ENCODE data around the gene SLX9. TPM values are rescaled to one million over a fixed set of nuclear protein-coding genes. Genes with fewer than 3 reads are reported as not detected.

The SLX9 gene
- total RNA-seq, 2 experiments from 2014 or later = 42.4 to 47.0 TPM

GRCh38 chr21:44986471-44987291, 46.9 kb downstream of the SLX9 start:
- no peaks in the 10 kb centered on the region for H3K4me1 Mint-ChIP-seq
- H3K27ac Mint-ChIP-seq = no peak overlapping the region
- H3K36me3 Mint-ChIP-seq (ENCODE audit: low read depth) = no peaks in the 10 kb centered on the region
- CTCF ChIA-PET = no interaction called here
- DNase-seq = no peak
- no peaks in the 10 kb centered on the region for H3K9me3 Mint-ChIP-seq
- H3K4me3 Mint-ChIP-seq = no peak overlapping the region
- POLR2A ChIA-PET = no interaction called here
- no peaks in the 10 kb centered on the region for H3K27me3 Mint-ChIP-seq

DNA sequence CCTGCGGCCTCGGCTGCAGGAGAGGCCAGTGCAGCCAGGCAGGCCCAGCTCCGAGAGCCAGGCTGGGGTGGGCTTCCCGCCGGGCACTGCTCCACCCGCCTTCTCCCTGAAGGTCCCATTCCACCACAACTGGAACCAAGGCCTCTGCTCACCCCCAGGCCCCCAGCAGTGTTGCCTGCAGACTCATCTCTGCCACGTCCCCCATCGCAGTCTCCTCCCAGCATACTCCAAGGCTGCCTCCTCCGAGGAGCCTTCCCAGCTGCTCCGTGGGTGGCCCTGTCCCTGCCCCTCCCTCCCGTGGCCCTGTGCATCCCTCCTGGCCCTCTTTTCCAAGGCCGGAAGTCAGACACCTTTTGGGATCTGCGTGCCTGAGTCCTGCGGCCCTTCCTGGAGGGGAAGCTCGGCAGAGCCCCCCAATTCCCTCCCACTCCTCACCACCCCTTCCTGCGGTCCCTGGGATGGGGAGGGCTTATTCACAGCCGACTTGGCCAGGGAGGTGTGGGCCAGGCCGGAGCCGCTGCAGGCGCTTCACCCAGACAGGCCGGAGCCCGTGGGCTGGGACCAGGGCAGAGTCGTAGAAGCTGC, 47.6 kb downstream of the SLX9 start:
- Mint-ChIP-seq H3K4me3 (no peak overlapping the region), H3K4me1 (no peaks in the 10 kb centered on the region)
- CTCF ChIA-PET = no interaction called here

DNA sequence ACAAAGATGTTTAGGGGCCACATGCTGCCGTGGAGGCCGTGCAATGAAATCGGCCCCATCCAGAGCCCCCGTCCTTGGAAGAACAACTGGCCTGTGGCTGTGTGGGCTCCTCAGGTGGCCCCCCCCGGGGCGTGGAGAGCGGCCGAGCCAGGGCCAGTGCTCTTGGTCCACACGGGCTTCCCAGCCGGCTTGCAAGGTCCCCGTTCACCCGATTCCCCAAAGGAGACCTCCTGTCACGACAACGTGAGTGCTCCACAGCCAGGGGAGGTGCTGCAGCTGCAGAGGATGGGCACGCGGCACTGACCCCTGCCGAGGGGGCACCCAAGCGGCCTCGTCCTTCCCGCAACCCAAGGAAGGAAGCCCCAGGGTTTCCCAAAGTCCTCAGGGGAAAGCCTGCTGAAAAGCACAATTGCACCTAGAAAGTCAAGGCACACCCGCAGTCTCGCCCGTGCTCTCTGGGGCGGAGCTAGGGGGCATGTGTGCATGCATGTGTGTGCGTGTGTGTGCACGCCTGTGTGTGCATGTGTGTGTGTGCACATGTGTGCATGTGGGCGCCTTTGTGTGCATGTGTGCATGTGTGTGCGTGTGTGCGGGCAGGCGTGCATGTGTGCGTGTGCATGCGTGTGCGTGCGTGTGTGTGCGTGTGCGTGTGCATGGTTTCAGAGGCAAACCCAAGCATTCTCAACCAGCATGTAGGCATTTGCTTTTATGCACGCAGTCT, 48.2 kb downstream of the SLX9 start:
- ChIA-PET POLR2A (no interaction called here), CTCF (no interaction called here)
- no peaks in the 10 kb centered on the region for H3K9me3 Mint-ChIP-seq
- no peak overlapping the region for H3K4me3 Mint-ChIP-seq
- no peaks in the 10 kb centered on the region for H3K4me1 Mint-ChIP-seq
- H3K27ac Mint-ChIP-seq = no peak overlapping the region
- no peaks in the 10 kb centered on the region for H3K27me3 Mint-ChIP-seq
- DNase-seq = no peak
- no peaks in the 10 kb centered on the region for H3K36me3 Mint-ChIP-seq (ENCODE audit: low read depth)

More for the DNA sequence above, 47.6 kb downstream of the SLX9 start:
- DNase-seq = no peak
- Mint-ChIP-seq H3K36me3 (ENCODE audit: low read depth) (no peaks in the 10 kb centered on the region), H3K9me3 (no peaks in the 10 kb centered on the region), H3K27me3 (no peaks in the 10 kb centered on the region), H3K27ac (no peak overlapping the region)
- POLR2A ChIA-PET = no interaction called here

- POLR2A ChIA-PET = no interaction called here
- Mint-ChIP-seq H3K27me3 (no peaks in the 10 kb centered on the region), H3K9me3 (no peaks in the 10 kb centered on the region), H3K27ac (no peak overlapping the region), H3K4me1 (no peaks in the 10 kb centered on the region), H3K4me3 (no peak overlapping the region), H3K36me3 (ENCODE audit: low read depth) (no peaks in the 10 kb centered on the region)
- CTCF ChIA-PET = no interaction called here
- DNase-seq = no peak
Measured at GRCh38 chr21:44988607-44989536, 49.0 kb downstream of the SLX9 start.

- no peak for DNase-seq
- H3K4me1 Mint-ChIP-seq = no peaks in the 10 kb centered on the region
- CTCF ChIA-PET = no interaction called here
- no peaks in the 10 kb centered on the region for H3K36me3 Mint-ChIP-seq (ENCODE audit: low read depth)
- no peaks in the 10 kb centered on the region for H3K9me3 Mint-ChIP-seq
- H3K27ac Mint-ChIP-seq = no peak overlapping the region
- H3K4me3 Mint-ChIP-seq = no peak overlapping the region
- POLR2A ChIA-PET = no interaction called here
- H3K27me3 Mint-ChIP-seq = no peaks in the 10 kb centered on the region
Measured at GRCh38 chr21:44989537-44989886, 49.7 kb downstream of the SLX9 start.

DNA sequence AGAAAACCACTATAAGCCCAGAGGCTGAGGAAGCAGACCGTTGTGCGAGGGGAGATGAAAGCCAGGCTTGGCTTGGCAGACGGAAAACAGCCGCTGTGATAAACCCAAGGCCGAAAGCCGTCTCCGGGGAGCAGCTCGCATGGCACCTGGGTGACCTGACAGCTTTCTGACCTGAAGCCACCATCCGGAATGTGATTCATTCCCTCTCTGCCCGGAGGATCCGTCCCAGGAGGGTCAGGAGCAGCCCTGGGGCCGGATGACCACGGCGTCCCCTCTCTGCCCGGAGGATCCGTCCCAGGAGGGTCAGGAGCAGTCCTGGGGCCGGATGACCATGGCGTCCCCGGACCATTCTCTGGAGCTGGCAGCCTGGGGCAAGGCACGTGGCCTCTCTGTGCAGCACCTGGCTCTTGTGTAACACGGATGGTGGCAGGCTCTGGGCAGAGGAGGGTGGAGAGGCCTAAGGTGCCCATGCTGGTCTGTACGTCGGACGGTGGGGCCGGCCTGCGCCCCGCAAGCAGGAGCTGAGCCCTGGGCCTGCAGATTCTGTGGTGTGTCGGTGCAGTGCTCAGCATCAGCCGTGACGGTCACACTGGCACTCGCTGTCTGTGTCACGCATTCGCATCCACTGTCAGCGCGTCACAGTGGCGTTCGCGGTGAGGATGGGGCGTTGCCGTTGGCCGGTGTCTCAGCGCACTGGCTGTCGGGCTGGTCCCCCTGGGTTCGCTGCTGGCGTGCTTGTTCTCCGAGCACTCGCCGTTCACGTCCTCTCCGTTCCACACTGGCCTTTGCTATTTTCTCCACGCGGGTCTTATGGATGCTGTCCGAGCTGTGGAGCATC, 50.3 kb downstream of the SLX9 start:
- Mint-ChIP-seq H3K36me3 (ENCODE audit: low read depth) (no peaks in the 10 kb centered on the region), H3K9me3 (no peaks in the 10 kb centered on the region), H3K27ac (no peak overlapping the region), H3K27me3 (no peaks in the 10 kb centered on the region), H3K4me1 (no peaks in the 10 kb centered on the region), H3K4me3 (no peak overlapping the region)
- ChIA-PET POLR2A (no interaction called here), CTCF (no interaction called here)
- DNase-seq = no peak

DNA sequence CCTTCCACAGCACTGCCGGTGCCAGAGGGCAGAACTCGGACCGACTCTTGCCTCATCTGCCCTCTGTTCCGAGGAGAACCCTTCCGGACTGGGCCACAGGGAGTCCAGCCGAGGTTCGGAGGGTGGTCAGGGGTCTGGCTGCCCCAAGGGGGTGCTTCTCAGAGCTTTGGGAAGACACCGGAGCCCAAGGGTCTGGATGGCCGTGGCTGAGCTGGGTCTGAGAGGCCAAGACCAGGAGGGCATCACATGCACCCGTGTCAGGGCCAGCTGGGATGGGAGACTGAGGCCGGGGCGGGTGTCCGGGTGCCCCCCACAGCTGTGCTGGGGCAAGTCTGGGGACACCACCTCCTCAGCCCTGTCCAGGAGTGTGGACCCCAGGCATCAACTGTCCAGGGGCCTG, 51.1 kb downstream of the SLX9 start:
- no peak for DNase-seq
- CTCF ChIA-PET = no interaction called here
- Mint-ChIP-seq H3K4me1 (no peaks in the 10 kb centered on the region), H3K27ac (no peak overlapping the region), H3K4me3 (no peak overlapping the region), H3K9me3 (no peaks in the 10 kb centered on the region), H3K36me3 (ENCODE audit: low read depth) (no peaks in the 10 kb centered on the region), H3K27me3 (no peaks in the 10 kb centered on the region)
- POLR2A ChIA-PET = interaction anchor here (0.6 kb wide), 1 partner anchor 60 kb away, joined by 3 read pairs; no protein-coding TSS in a partner anchor

DNA sequence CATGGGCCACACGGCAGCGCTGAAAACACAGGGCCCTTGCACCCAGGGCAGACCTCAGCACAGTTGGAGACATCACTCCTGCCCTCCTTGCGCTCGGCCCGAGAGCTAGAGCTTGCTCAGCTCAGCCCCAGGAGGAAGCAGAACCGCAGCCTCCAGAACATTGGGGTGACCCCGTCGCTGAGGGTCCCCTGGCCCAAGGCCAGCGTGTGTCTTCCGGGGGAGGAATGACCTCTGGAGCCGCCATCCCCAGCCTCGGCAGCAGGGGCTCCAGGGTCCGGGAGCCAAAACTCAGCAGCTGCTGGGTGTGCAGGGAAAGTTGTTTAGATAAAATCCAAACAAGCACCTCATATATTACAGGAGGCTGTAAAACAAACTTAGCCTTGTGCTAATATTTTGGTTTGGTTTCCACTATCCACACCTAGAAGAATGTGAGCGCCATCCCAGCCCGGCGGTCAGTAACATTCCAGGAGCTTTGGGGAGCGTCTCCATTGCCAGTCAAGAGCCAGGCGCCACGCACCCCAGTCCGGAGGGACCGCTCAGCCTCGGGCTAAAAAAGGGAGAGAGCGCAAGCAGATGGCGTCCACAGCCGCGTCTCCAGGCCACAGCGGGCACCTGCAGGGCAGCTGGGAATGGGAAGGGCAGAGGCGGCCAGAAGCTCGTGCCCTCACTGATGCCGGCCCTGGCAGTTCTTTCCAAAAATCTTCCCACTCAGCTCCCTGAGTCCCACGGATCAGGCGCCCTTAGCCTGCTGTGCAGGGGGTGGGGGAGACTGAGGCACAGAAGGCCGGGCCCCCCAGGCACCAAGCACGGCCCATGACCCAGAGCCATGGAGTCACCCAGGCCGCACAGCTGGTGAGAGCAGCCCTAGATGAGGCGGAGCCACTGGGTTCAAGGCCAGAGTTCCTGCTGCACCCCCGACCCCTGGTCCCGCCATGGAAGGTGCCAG, 52.0 kb downstream of the SLX9 start:
- Mint-ChIP-seq H3K27me3 (no peaks in the 10 kb centered on the region), H3K4me3 (no peak overlapping the region), H3K36me3 (ENCODE audit: low read depth) (no peaks in the 10 kb centered on the region), H3K4me1 (no peaks in the 10 kb centered on the region), H3K9me3 (no peaks in the 10 kb centered on the region), H3K27ac (no peak overlapping the region)
- CTCF ChIA-PET = no interaction called here
- POLR2A ChIA-PET = interaction anchor here (0.6 kb wide), 2 partner anchors 9 to 59 kb away, joined by 3 read pairs; no protein-coding TSS in a partner anchor
- no peak for DNase-seq

- H3K4me1 Mint-ChIP-seq = no peaks in the 10 kb centered on the region
- no peak overlapping the region for H3K4me3 Mint-ChIP-seq
- no peaks in the 10 kb centered on the region for H3K9me3 Mint-ChIP-seq
- ChIA-PET POLR2A (no interaction called here), CTCF (no interaction called here)
- H3K27ac Mint-ChIP-seq = no peak overlapping the region
- H3K27me3 Mint-ChIP-seq = no peaks in the 10 kb centered on the region
- DNase-seq = no peak
- H3K36me3 Mint-ChIP-seq (ENCODE audit: low read depth) = no peaks in the 10 kb centered on the region
Measured at GRCh38 chr21:44992608-44993031, 52.8 kb downstream of the SLX9 start.

DNA sequence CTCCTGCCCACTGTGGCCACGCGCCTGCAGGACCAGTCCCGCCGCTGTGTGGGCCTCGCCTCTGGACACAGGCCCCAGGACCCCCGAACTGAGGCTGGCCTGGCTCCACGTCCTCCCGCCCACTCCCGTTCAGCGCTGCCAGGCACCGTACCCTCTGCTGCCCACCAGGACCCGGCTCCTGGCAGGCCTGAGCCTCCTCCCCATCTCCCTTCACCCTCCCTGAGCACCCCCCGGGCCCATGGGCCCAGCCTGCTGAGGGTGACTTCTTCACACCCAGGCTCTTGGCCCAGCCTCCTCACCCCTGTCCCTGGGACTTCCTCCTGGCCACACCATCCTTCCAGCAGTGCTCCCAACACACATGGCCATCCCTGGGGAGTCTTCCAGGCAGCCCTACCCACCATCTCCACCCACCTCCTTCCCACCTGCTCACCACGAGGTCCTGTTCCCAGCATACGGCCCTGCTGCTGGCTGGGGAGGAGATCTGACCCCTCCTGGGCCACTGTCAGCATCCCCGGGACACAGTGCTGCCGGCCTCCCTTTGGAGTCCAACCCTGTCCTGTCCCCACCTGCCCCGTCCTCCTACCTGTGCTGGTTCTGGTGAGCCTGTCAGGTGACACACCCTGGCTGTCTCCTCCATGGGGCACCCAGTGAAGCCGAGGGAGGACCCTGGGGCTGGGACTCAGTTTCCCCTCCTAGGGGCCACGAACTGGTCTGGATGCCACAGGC, 53.7 kb downstream of the SLX9 start:
- Mint-ChIP-seq H3K4me3 (no peak overlapping the region), H3K9me3 (no peaks in the 10 kb centered on the region), H3K36me3 (ENCODE audit: low read depth) (no peaks in the 10 kb centered on the region), H3K4me1 (no peaks in the 10 kb centered on the region), H3K27ac (no peak overlapping the region), H3K27me3 (no peaks in the 10 kb centered on the region)
- CTCF ChIA-PET = interaction anchor here (0.5 kb wide), 1 partner anchor 1101 kb away, joined by 3 read pairs; no protein-coding TSS in a partner anchor
- POLR2A ChIA-PET = no interaction called here
- DNase-seq = no peak

DNA sequence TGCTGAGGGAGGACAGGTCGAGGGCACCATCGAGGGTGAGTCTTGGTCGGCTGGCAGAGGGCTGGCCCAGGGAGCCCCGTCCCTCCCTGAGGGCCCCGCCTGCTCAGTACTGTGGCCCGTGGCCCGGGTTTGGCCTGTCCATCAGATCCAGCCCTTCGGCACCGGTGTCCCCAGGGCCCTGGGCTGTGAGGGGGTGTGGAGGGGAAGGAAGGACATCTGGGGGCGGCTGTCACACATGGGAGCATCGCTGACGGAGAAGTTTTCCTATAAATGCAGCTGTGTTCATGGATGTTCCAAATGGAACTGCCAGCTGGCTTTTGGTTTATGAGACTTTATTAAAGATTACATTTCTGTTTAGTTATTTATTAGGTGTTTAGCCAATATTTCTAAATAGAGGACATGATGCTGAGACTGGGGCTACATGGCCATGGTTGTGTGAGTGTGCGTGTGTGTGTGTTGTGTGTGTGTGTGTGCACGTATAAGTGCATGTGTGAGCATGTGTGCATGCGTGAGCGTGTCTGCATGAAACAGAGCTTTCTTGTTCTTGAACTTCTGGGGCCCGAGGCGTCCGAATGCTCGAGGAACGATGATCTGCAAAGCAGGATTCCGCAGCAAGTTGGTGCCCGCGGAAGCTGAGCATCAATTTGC, 54.3 kb downstream of the SLX9 start:
- no peak overlapping the region for H3K27ac Mint-ChIP-seq
- POLR2A ChIA-PET = no interaction called here
- no peak overlapping the region for H3K4me3 Mint-ChIP-seq
- H3K9me3 Mint-ChIP-seq = no peaks in the 10 kb centered on the region
- CTCF ChIA-PET = interaction anchor here (0.5 to 0.6 kb wide), 2 partner anchors 240 to 1102 kb away, joined by 3 read pairs; no protein-coding TSS in a partner anchor
- H3K4me1 Mint-ChIP-seq = no peaks in the 10 kb centered on the region
- no peak for DNase-seq
- no peaks in the 10 kb centered on the region for H3K27me3 Mint-ChIP-seq
- H3K36me3 Mint-ChIP-seq (ENCODE audit: low read depth) = no peaks in the 10 kb centered on the region

Measured in activated CD4-positive, alpha-beta memory T cell treated with anti-CD3 and anti-CD28 coated beads, Interleukin-2, amount 10 ng/mL, durations not matched to agents 7 days and 5 days (primary cell).